GM12878 (cell line): Measurements from ENCODE around the gene KRT34. TPM values are rescaled to one million over a fixed set of nuclear protein-coding genes. Genes with fewer than 3 reads are reported as not detected.

Experiments used
- ATAC-seq: fragments of 200-7000 bp; cut with Tn5 transposase; 3 replicates; pipeline ENCODE4 v1.9.1; 2020; ENCODE audit warnings: mild to moderate bottlenecking, moderate library complexity
- BruUV-seq: library from RNA; stranded (reverse); fragments of 400-500 nt; replicated peaks from 2 replicates; lab custom pipeline; 2021; lab: Mats Ljungman, UMichigan
- CTCF ChIA-PET: fragments of 300-600 bp; sonication (Branson Sonifier 250); formaldehyde crosslinking; extraction: SDS; loops from one replicate; lab custom pipeline; 2021; ENCODE audit warnings: inconsistent platforms; lab: Yijun Ruan, JAX
- POLR2A ChIA-PET: fragments of 350-600 bp; formaldehyde crosslinking; extraction: SDS; loops from one replicate; lab custom pipeline; 2021; ENCODE audit warnings: inconsistent platforms; lab: Charles Lee
- RAD21 ChIA-PET: fragments of 300-600 bp; sonication (Branson Sonifier 250); formaldehyde crosslinking; loops from one replicate; lab custom pipeline; 2023; ENCODE audit warnings: antibody characterized with exemption; ENCODE audit not compliant: unreplicated experiment; lab: Charles Lee
- SMC1A ChIA-PET: fragments of 300-600 bp; sonication (Branson Sonifier 250); formaldehyde crosslinking; loops from one replicate; lab custom pipeline; 2023; ENCODE audit not compliant: unreplicated experiment, uncharacterized antibody; lab: Charles Lee
- DNase-seq: peaks from one replicate; pipeline ENCODE4 v3.0.0-alpha.2; 2011; ENCODE audit warnings: low read depth, low spot score
- FAIRE-seq: peaks from 3 replicates; lab custom pipeline; 2011; peaks lifted over from hg19 to GRCh38; lab: Jason Lieb, UNC
- H2AFZ ChIP-seq: 2 replicates; pipeline ENCODE4 v1.6.0; 2011; ENCODE audit warnings: low read depth, low read length, control low read depth; ENCODE audit not compliant: control insufficient read depth
- H3K27ac ChIP-seq: 2 replicates; pipeline ENCODE4 v1.5.1; 2011; ENCODE audit warnings: control low read depth; ENCODE audit not compliant: control insufficient read depth, insufficient read depth
- H3K27me3 ChIP-seq, 2 experiments: replicated peaks in 1 of 2; 2 replicates each; pipeline versions ENCODE4 v1.6.0 to v1.6.1; 2011; ENCODE audit warnings: low read length in 1 of 2; ENCODE audit not compliant: control insufficient read depth in 2 of 2, insufficient read depth in 2 of 2
- H3K36me3 ChIP-seq, 2 experiments: 2 replicates each; pipeline ENCODE4 v1.5.1; 2011; ENCODE audit warnings: low read length in 1 of 2; ENCODE audit not compliant: control insufficient read depth in 2 of 2, insufficient read depth in 2 of 2
- H3K4me1 ChIP-seq: 2 replicates; pipeline ENCODE4 v1.6.1; 2011; ENCODE audit warnings: mild to moderate bottlenecking, low read length, moderate library complexity, mixed read lengths; ENCODE audit not compliant: control insufficient read depth, insufficient read depth
- H3K4me2 ChIP-seq: 2 replicates; pipeline ENCODE4 v1.6.0; 2011; ENCODE audit warnings: control low read depth; ENCODE audit not compliant: control insufficient read depth, insufficient read depth
- H3K4me3 ChIP-seq: fragments of 200-600 bp; sonication (generic); 2 replicates; pipeline ENCODE4 v1.5.1; 2016
- H3K79me2 ChIP-seq: 2 replicates; pipeline ENCODE4 v1.6.0; 2011; ENCODE audit warnings: low read length; ENCODE audit not compliant: control insufficient read depth, insufficient read depth
- H3K9ac ChIP-seq: 2 replicates; pipeline ENCODE4 v1.8.0; 2011; ENCODE audit warnings: low read length, control low read depth, mixed read lengths; ENCODE audit not compliant: control insufficient read depth, insufficient read depth
- H3K9me3 ChIP-seq: replicated peaks from 3 replicates; pipeline ENCODE4 v1.5.1; 2011; ENCODE audit warnings: mild to moderate bottlenecking, low read length; ENCODE audit not compliant: control insufficient read depth, insufficient read depth
- H4K20me1 ChIP-seq: 2 replicates; pipeline ENCODE4 v1.6.0; 2011; ENCODE audit not compliant: control insufficient read depth, insufficient read depth
- ASH2L ChIP-seq: fragments of 300-600, 200-600 bp; sonication (generic); IDR thresholded peaks from 2 replicates; pipeline ENCODE4 v1.6.1; 2017; ENCODE audit warnings: low read depth, mild to moderate bottlenecking, borderline replicate concordance
- GATAD2B ChIP-seq: fragments of 450-650 bp; conservative IDR thresholded peaks from 2 replicates; pipeline ENCODE4 v1.6.1; 2017; ENCODE audit warnings: low read depth, mild to moderate bottlenecking, moderate library complexity
- HDAC2 ChIP-seq: fragments of 200-600 bp; sonication (generic); IDR thresholded peaks from 2 replicates; pipeline ENCODE4 v1.6.1; 2017
- IKZF1 ChIP-seq: fragments of 450-650 bp; conservative IDR thresholded peaks from 2 replicates; pipeline ENCODE4 v1.6.1; 2017; ENCODE audit warnings: antibody characterized with exemption, mild to moderate bottlenecking
- IRF3 ChIP-seq: fragments of 450-650 bp; IDR thresholded peaks from 2 replicates; pipeline ENCODE4 v1.6.1; 2014; ENCODE audit warnings: mild to moderate bottlenecking
- MTA3 ChIP-seq: IDR thresholded peaks from 2 replicates; pipeline ENCODE4 v1.6.1; 2012; ENCODE audit warnings: low read length, inconsistent platforms, borderline replicate concordance
- MXI1 ChIP-seq: fragments of 150-350 bp; IDR thresholded peaks from 2 replicates; pipeline ENCODE4 v1.6.1; 2011; ENCODE audit warnings: low read depth, mild to moderate bottlenecking, inconsistent platforms, low read length, improper control_type of control experiment
- NFXL1 ChIP-seq: fragments of 450-650 bp; IDR thresholded peaks from 2 replicates; pipeline ENCODE4 v1.6.1; 2017; ENCODE audit warnings: antibody characterized with exemption, mild to moderate bottlenecking, borderline replicate concordance
- NR2C1 ChIP-seq: fragments of 450-650 bp; IDR thresholded peaks from 2 replicates; pipeline ENCODE4 v1.6.1; 2017; ENCODE audit warnings: antibody characterized with exemption, mild to moderate bottlenecking, moderate library complexity
- NR2F1 ChIP-seq: fragments of 450-650 bp; conservative IDR thresholded peaks from 2 replicates; pipeline ENCODE4 v1.6.1; 2017; ENCODE audit warnings: mild to moderate bottlenecking
- POLR2AphosphoS2 ChIP-seq: IDR thresholded peaks from 2 replicates; pipeline ENCODE4 v1.6.1; 2011; ENCODE audit warnings: low read depth, mild to moderate bottlenecking, low read length, improper control_type of control experiment, moderate library complexity
- ZBTB33 ChIP-seq: fragments of 450-650 bp; IDR thresholded peaks from 2 replicates; pipeline ENCODE4 v1.6.1; 2017; ENCODE audit warnings: mild to moderate bottlenecking
- WGBS: methylation state at CpG from one replicate; pipeline ENCODE4 v1.1.6; 2016; ENCODE audit warnings: low lambda C conversion rate; ENCODE audit not compliant: insufficient replicate concordance, insufficient coverage; ENCODE audit errors: missing lambda C conversion rate; 5-methylcytosine and 5-hydroxymethylcytosine counted together
- in situ Hi-C: fragments of 300-500 bp; cut with MboI; formaldehyde crosslinking; loops from 9 replicates; pipeline ENCODE4 v1.14.3; 2018; ENCODE audit warnings: mixed read lengths
- intact Hi-C: fragments of 100-400 bp; cut with micrococcal nuclease; formaldehyde crosslinking; loops from one replicate; pipeline ENCODE4 v1.14.2; 2022; ENCODE audit not compliant: unreplicated experiment
- polyA plus RNA-seq, 11 experiments: library from polyadenylated mRNA; depleted of rRNA in 4 of 11; unstranded in 6 of 11; stranded (reverse) in 5 of 11; fragments of >200 nt; fragmentation: Nextera tagmentation in 4 of 11; fragmentation: Illumina TruSeq in 1 of 11; extraction: Ambion mirVana in 4 of 11; extraction: Trizol in 1 of 11; gene quantifications; 1 replicate in 1 of 11; 2 replicates in 10 of 11; pipeline versions ENCODE4 v1.2.1 to v1.2.3, GENCODE V29; 2011 to 2016; ENCODE audit warnings: inconsistent platforms in 2 of 11, missing spikeins in 2 of 11, low read depth in 1 of 11
- total RNA-seq, 4 experiments: library from RNA; depleted of rRNA in 3 of 4; stranded (reverse); fragments of >200 nt in 3 of 4; fragmentation: Illumina TruSeq in 1 of 4; extraction: Trizol in 1 of 4; gene quantifications; 2 replicates each; pipeline versions ENCODE4 v1.2.1 to v1.2.3, GENCODE V29; 2013 to 2021

Gene KRT34
- total and polyA plus RNA-seq, 10 of the 15 experiments (the other 5 are each of a cell fraction or from before 2014, with no cell fraction given), result not detected

- 28% methylated on average over 5 of the region's 5 CpGs for WGBS
- POLR2A ChIA-PET, result no interaction called here
- no TSS peak for BruUV-seq
- Histone ChIP-seq H3K4me3 (no peak overlapping the region), H3K4me1 (no peaks in the 10 kb centered on the region), H4K20me1 (no peaks in the 10 kb centered on the region), H3K4me2 (no peak overlapping the region), H3K79me2 (no peaks in the 10 kb centered on the region), H3K9ac (no peak overlapping the region), H3K27ac (no peak overlapping the region), H3K9me3 (no peaks in the 10 kb centered on the region; the same call in 2 of the 3 replicates), H3K27me3 (no peaks in the 10 kb centered on the region; a peak in 1 of 4 replicates), H2AFZ (no peak overlapping the region), H3K36me3 (no peaks in the 10 kb centered on the region)
- no peak for FAIRE-seq
- RAD21 ChIA-PET, result no interaction called here
- ATAC-seq, result no peak
- SMC1A ChIA-PET, result interaction anchor here (1.7 kb wide), 1 partner anchor 84 kb away, joined by 3 read pairs; no protein-coding TSS in a partner anchor
- intact Hi-C loops, result no loop called here
- in situ Hi-C loops, result no loop called here
- DNase-seq, result no peak
- TF ChIP-seq NFXL1, result no peak
- no peak for TF ChIP-seq ZBTB33
- TF ChIP-seq GATAD2B, result no peak
- TF ChIP-seq IKZF1, result no peak
- TF ChIP-seq NR2C1, result no peak
- CTCF ChIA-PET, result interaction anchor here (3.2 kb wide), 1 partner anchor 11 kb away, joined by 14 read pairs; no protein-coding TSS in a partner anchor
Measured at GRCh38 chr17:41333098-41333497, 49.0 kb downstream of the KRT34 start.

- ChIA-PET SMC1A (no interaction called here), CTCF (interaction anchor here (0.9 to 3.2 kb wide), 3 partner anchors 10 to 335 kb away, joined by 3 to 14 read pairs (median 3); no protein-coding TSS in a partner anchor), RAD21 (no interaction called here), POLR2A (no interaction called here)
- Histone ChIP-seq H4K20me1 (no peaks in the 10 kb centered on the region), H3K27me3 (no peaks in the 10 kb centered on the region; a peak in 1 of 4 replicates), H3K4me1 (no peaks in the 10 kb centered on the region), H3K9ac (no peak overlapping the region), H3K4me2 (no peak overlapping the region), H3K9me3 (no peaks in the 10 kb centered on the region; the same call in 2 of the 3 replicates), H3K27ac (no peak overlapping the region), H3K4me3 (no peak overlapping the region), H3K36me3 (no peaks in the 10 kb centered on the region), H3K79me2 (no peaks in the 10 kb centered on the region), H2AFZ (no peak overlapping the region)
- DNase-seq (no peak), ATAC-seq (no peak), FAIRE-seq (no peak)
- in situ Hi-C loops (no loop called here), intact Hi-C loops (no loop called here)
- no TSS peak for BruUV-seq
- 0% methylated on average over 2 of the region's 2 CpGs for WGBS
- no peak for TF ChIP-seq IRF3
- TF ChIP-seq HDAC2, result no peak
- no peak for TF ChIP-seq ASH2L
- TF ChIP-seq POLR2AphosphoS2, result no peak
- TF ChIP-seq NR2F1, result no peak
- TF ChIP-seq MTA3, result no peak
- no peak for TF ChIP-seq MXI1
Measured at GRCh38 chr17:41332239-41332638, 49.9 kb downstream of the KRT34 start.
